ENCODE results near the gene ANGPT4.

The ANGPT4 gene

DNA sequence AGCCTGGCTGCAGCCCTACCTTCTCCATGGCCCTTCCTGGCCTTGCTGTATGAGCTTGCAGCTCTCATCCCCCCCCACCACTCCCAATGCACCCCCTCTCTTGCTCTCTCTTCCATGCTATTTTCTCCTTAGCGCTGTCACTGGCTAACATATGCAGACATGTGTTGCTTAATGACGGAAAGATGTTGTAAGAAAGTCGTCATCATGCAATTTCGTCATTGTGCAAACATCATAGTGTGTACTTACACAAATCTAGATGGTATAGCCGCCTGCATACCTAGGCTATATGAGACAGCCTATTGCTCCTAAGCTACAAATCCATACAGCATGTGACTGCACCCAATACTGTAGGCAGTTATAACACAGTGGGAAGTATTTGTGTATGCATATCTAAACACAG lies 27.0 kb downstream of the ANGPT4 start:
- H3K4me1 ChIP-seq (ENCODE audit: control insufficient read depth, insufficient read depth, low read length, unreplicated experiment): peaks cover 18% of the 10 kb centered on the region

DNA sequence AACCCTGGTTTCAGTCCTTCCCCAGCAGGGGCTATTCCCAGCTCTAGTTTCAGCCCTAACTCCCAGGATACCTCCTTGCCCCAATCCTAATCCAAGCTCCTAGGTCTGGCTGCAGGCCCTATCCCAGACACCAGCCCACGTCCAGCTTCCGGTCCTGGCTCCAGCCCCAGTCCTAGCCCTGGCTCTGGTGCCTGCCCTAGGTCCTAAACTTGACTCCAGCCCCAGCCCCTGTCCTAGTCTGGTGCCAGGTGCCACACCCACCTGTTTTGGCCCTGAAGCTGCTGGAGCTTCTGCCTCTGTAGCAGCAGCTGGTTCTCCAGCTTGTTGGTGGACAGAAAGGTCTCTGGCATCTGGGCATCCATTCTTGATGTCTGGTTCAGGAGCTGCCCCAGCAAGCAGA lies 28.1 kb downstream of the ANGPT4 start:
- peaks cover 8% of the 10 kb centered on the region for H3K27me3 ChIP-seq (ENCODE audit: insufficient read depth, low read length)
- H2AFZ ChIP-seq (ENCODE audit: low read length, unreplicated experiment): no peak overlapping the region
- H3K79me2 ChIP-seq (ENCODE audit: control insufficient read depth, insufficient read depth, low read length, unreplicated experiment): no peaks in the 10 kb centered on the region
- no peaks in the 10 kb centered on the region for H3K36me3 ChIP-seq (ENCODE audit: insufficient read depth, low read length)
- no peak overlapping the region for H3K27ac ChIP-seq (ENCODE audit: low read depth, low read length)
- peaks cover 18% of the 10 kb centered on the region for H3K4me1 ChIP-seq (ENCODE audit: control insufficient read depth, insufficient read depth, low read length, unreplicated experiment)
- H3K4me3 ChIP-seq (ENCODE audit: low read depth, low read length): no peak overlapping the region

More for the DNA sequence above, 27.0 kb downstream of the ANGPT4 start:
- H3K4me3 ChIP-seq (ENCODE audit: low read depth, low read length): no peak overlapping the region
- no peak overlapping the region for H2AFZ ChIP-seq (ENCODE audit: low read length, unreplicated experiment)
- H3K36me3 ChIP-seq (ENCODE audit: insufficient read depth, low read length): no peaks in the 10 kb centered on the region
- peaks cover 15% of the 10 kb centered on the region for H3K27me3 ChIP-seq (ENCODE audit: insufficient read depth, low read length)
- no peak overlapping the region for H3K27ac ChIP-seq (ENCODE audit: low read depth, low read length)
- no peaks in the 10 kb centered on the region for H3K79me2 ChIP-seq (ENCODE audit: control insufficient read depth, insufficient read depth, low read length, unreplicated experiment)

GRCh38 chr20:887137-887536 lies 29.0 kb downstream of the ANGPT4 start:
- Histone ChIP-seq H3K27ac (ENCODE audit: low read depth, low read length) (no peak overlapping the region), H3K79me2 (ENCODE audit: control insufficient read depth, insufficient read depth, low read length, unreplicated experiment) (no peaks in the 10 kb centered on the region), H3K4me3 (ENCODE audit: low read depth, low read length) (no peak overlapping the region), H3K36me3 (ENCODE audit: insufficient read depth, low read length) (no peaks in the 10 kb centered on the region), H3K27me3 (ENCODE audit: insufficient read depth, low read length) (peaks cover 2% of the 10 kb centered on the region), H3K4me1 (ENCODE audit: control insufficient read depth, insufficient read depth, low read length, unreplicated experiment) (peaks cover 18% of the 10 kb centered on the region), H2AFZ (ENCODE audit: low read length, unreplicated experiment) (no peak overlapping the region)

- Histone ChIP-seq H3K36me3 (ENCODE audit: insufficient read depth, low read length) (no peaks in the 10 kb centered on the region), H3K27me3 (ENCODE audit: insufficient read depth, low read length) (no peaks in the 10 kb centered on the region), H3K79me2 (ENCODE audit: control insufficient read depth, insufficient read depth, low read length, unreplicated experiment) (no peaks in the 10 kb centered on the region), H2AFZ (ENCODE audit: low read length, unreplicated experiment) (no peak overlapping the region), H3K27ac (ENCODE audit: low read depth, low read length) (no peak overlapping the region), H3K4me1 (ENCODE audit: control insufficient read depth, insufficient read depth, low read length, unreplicated experiment) (peaks cover 18% of the 10 kb centered on the region), H3K4me3 (ENCODE audit: low read depth, low read length) (no peak overlapping the region)
Measured at GRCh38 chr20:884983-885952, 30.9 kb downstream of the ANGPT4 start.

DNA sequence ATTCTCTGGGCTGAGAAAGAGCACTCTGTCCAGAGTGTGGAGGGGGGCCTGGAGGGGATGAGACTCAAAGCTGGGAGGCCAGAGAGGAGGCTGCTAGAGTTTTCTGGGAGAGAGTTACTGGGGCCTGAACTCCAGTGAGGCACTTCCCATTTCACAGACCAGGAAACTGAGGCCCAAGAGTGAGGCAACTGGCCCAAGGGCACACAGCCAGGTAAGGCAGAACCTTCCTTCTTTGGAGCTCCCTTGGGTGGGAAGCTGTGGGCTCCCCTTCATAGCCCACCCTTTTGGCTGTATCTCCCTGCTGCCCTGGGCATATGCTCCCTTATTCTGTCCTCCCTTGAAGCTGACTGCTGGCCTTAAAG lies 34.4 kb downstream of the ANGPT4 start:
- Histone ChIP-seq H3K27ac (ENCODE audit: low read depth, low read length) (no peak overlapping the region), H3K79me2 (ENCODE audit: control insufficient read depth, insufficient read depth, low read length, unreplicated experiment) (no peaks in the 10 kb centered on the region), H3K4me3 (ENCODE audit: low read depth, low read length) (no peak overlapping the region), H3K27me3 (ENCODE audit: insufficient read depth, low read length) (no peaks in the 10 kb centered on the region), H3K36me3 (ENCODE audit: insufficient read depth, low read length) (no peaks in the 10 kb centered on the region), H2AFZ (ENCODE audit: low read length, unreplicated experiment) (no peak overlapping the region), H3K4me1 (ENCODE audit: control insufficient read depth, insufficient read depth, low read length, unreplicated experiment) (peaks cover 18% of the 10 kb centered on the region)

- H3K27ac ChIP-seq (ENCODE audit: low read depth, low read length): no peak overlapping the region
Measured at GRCh38 chr20:881051-881782, 34.9 kb downstream of the ANGPT4 start.

GRCh38 chr20:879626-880025 lies 36.5 kb downstream of the ANGPT4 start:
- peaks cover 11% of the 10 kb centered on the region for H3K4me1 ChIP-seq (ENCODE audit: control insufficient read depth, insufficient read depth, low read length, unreplicated experiment)
- H2AFZ ChIP-seq (ENCODE audit: low read length, unreplicated experiment): no peak overlapping the region
- H3K4me3 ChIP-seq (ENCODE audit: low read depth, low read length): no peak overlapping the region
- H3K27me3 ChIP-seq (ENCODE audit: insufficient read depth, low read length): no peaks in the 10 kb centered on the region; the same call in 1 of the 2 replicates
- no peak overlapping the region for H3K27ac ChIP-seq (ENCODE audit: low read depth, low read length)
- no peaks in the 10 kb centered on the region for H3K36me3 ChIP-seq (ENCODE audit: insufficient read depth, low read length)
- H3K79me2 ChIP-seq (ENCODE audit: control insufficient read depth, insufficient read depth, low read length, unreplicated experiment): no peaks in the 10 kb centered on the region

More at GRCh38 chr20:881051-881782, 34.9 kb downstream of the ANGPT4 start:
- no peak overlapping the region for H3K4me3 ChIP-seq (ENCODE audit: low read depth, low read length)
- peaks cover 18% of the 10 kb centered on the region for H3K4me1 ChIP-seq (ENCODE audit: control insufficient read depth, insufficient read depth, low read length, unreplicated experiment)
- no peak overlapping the region for H2AFZ ChIP-seq (ENCODE audit: low read length, unreplicated experiment)
- H3K79me2 ChIP-seq (ENCODE audit: control insufficient read depth, insufficient read depth, low read length, unreplicated experiment): no peaks in the 10 kb centered on the region
- H3K36me3 ChIP-seq (ENCODE audit: insufficient read depth, low read length): no peaks in the 10 kb centered on the region
- no peaks in the 10 kb centered on the region; the same call in 1 of the 2 replicates for H3K27me3 ChIP-seq (ENCODE audit: insufficient read depth, low read length)

GRCh38 chr20:878511-879307 lies 37.4 kb downstream of the ANGPT4 start:
- Histone ChIP-seq H3K27me3 (ENCODE audit: insufficient read depth, low read length) (no peaks in the 10 kb centered on the region; the same call in 1 of the 2 replicates), H3K79me2 (ENCODE audit: control insufficient read depth, insufficient read depth, low read length, unreplicated experiment) (no peaks in the 10 kb centered on the region), H3K36me3 (ENCODE audit: insufficient read depth, low read length) (no peaks in the 10 kb centered on the region), H3K4me1 (ENCODE audit: control insufficient read depth, insufficient read depth, low read length, unreplicated experiment) (peaks cover 11% of the 10 kb centered on the region), H2AFZ (ENCODE audit: low read length, unreplicated experiment) (no peak overlapping the region), H3K27ac (ENCODE audit: low read depth, low read length) (no peak overlapping the region), H3K4me3 (ENCODE audit: low read depth, low read length) (no peak overlapping the region)

GRCh38 chr20:877814-878213 lies 38.3 kb downstream of the ANGPT4 start:
- peaks cover under 1% of the 10 kb centered on the region for H3K27me3 ChIP-seq (ENCODE audit: insufficient read depth, low read length)
- peaks cover 11% of the 10 kb centered on the region for H3K4me1 ChIP-seq (ENCODE audit: control insufficient read depth, insufficient read depth, low read length, unreplicated experiment)
- no peak overlapping the region for H2AFZ ChIP-seq (ENCODE audit: low read length, unreplicated experiment)
- no peaks in the 10 kb centered on the region for H3K36me3 ChIP-seq (ENCODE audit: insufficient read depth, low read length)
- H3K27ac ChIP-seq (ENCODE audit: low read depth, low read length): no peak overlapping the region
- H3K4me3 ChIP-seq (ENCODE audit: low read depth, low read length): no peak overlapping the region
- no peaks in the 10 kb centered on the region for H3K79me2 ChIP-seq (ENCODE audit: control insufficient read depth, insufficient read depth, low read length, unreplicated experiment)

GRCh38 chr20:875115-875514 lies 41.0 kb downstream of the ANGPT4 start:
- Histone ChIP-seq H3K27me3 (ENCODE audit: insufficient read depth, low read length) (peaks cover 17% of the 10 kb centered on the region), H3K4me1 (ENCODE audit: control insufficient read depth, insufficient read depth, low read length, unreplicated experiment) (no peaks in the 10 kb centered on the region), H2AFZ (ENCODE audit: low read length, unreplicated experiment) (no peak overlapping the region), H3K36me3 (ENCODE audit: insufficient read depth, low read length) (no peaks in the 10 kb centered on the region), H3K79me2 (ENCODE audit: control insufficient read depth, insufficient read depth, low read length, unreplicated experiment) (no peaks in the 10 kb centered on the region), H3K27ac (ENCODE audit: low read depth, low read length) (no peak overlapping the region), H3K4me3 (ENCODE audit: low read depth, low read length) (no peak overlapping the region)
